Erythroblast (primary cell): ENCODE measurements around the gene CDK18.

Source experiments
- DNase-seq, 2 experiments: peaks; one replicate each; lab custom pipeline; 2025; lab: John Stamatoyannopoulos, UW
- GATA1 ChIP-seq: IDR thresholded peaks from 2 replicates; pipeline ENCODE4 v1.6.1; 2011; ENCODE audit warnings: low read depth, mild to moderate bottlenecking, control low read depth, low read length, moderate library complexity
- POLR2A ChIP-seq: IDR thresholded peaks from 2 replicates; pipeline ENCODE4 v1.6.1; 2011; ENCODE audit warnings: mild to moderate bottlenecking, low read length

The CDK18 gene

GRCh38 chr1:205505791-205506190 lies 1.3 kb downstream of the CDK18 start:
- TF ChIP-seq POLR2A (no peak), GATA1 (no peak)
- no peak for DNase-seq

DNA sequence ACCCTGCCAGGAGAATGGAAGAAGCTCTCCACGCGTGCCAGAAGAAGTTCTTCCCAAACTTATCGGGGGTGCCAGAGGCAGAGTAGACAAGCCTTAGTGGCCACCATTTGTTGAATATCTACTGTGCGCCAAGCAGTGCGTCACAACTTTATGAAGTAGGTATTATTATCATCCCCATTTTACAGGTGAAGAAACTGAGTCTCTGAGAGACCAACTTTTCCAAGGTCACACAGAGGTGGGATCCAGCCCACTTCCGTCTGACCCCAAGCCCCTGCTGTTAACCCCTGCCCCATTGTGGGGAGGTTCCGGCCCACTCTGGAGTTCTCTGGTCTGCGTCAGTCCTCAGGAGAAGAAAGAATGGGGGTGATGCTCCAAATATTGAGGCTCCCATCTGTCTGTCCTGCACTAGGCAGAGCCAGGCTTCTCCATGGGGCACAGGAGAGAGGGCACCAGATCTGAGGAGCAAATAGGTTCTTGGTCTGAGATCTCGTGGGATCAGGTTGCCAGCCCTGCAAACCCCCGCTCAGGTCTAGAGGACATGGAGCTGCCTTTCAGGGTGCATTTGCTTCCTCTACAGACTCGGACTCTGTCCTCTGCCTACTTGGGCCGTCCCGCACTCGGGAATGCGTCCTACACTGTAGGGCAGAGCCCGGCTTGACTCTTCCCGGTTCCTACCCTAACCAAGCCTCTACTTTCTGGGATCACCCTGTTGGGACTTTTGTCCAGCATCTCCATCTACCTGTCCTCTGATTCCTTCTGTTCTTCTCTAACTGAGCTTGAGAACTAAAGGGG lies 2.1 kb downstream of the CDK18 start:
- DNase-seq = no peak
- no peak for TF ChIP-seq POLR2A
- TF ChIP-seq GATA1 = no peak

DNA sequence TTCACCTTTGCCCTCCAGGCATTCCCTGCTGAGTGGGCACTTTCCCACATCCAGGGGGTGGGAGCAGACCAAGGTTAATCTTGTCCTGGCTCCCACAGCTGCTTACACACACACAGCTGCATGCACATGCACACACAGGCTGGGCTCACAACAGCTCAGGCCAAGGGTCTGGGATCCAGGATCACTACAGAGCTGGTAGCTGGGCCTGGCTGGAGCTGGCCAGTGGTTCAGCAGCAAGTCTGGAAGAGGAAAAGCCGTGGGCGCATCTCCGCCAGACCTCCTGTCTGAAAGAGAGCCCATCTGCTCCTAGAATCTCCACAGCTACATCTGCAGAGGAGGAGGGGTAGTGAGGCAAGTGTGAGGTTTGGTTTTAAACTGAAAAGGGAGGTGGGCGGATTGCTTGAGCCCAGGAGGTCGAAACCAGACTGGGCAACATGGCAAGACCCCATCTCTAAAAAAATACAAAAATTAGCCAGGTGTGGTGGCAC lies 3.8 kb downstream of the CDK18 start:
- TF ChIP-seq POLR2A (no peak), GATA1 (no peak)

GRCh38 chr1:205510308-205510950 lies 6.0 kb downstream of the CDK18 start:
- TF ChIP-seq POLR2A = no peak
- TF ChIP-seq GATA1 = no peak

More for the DNA sequence above, 3.8 kb downstream of the CDK18 start:
- no peak for DNase-seq

DNA sequence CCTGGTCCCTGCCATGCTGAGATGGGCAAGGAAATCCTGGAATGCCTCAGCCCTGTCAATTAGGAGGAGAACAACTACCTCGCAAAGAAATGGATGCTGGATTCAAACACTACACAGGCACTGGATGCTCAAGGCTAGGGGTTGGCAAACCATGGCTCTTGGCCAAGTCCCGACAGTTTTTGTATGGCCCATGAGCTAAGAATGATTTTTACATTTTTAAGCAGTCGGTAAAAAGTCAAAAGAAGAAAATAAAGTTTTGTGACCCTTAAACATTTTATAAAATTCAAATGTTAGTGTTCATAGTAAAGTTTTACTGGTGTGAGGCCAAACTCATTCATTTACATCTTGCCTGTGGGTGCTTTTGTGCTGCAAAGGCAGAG lies 6.5 kb downstream of the CDK18 start:
- TF ChIP-seq GATA1 (no peak), POLR2A (no peak)
- DNase-seq = no peak

More at GRCh38 chr1:205510308-205510950, 6.0 kb downstream of the CDK18 start:
- DNase-seq = no peak

DNA sequence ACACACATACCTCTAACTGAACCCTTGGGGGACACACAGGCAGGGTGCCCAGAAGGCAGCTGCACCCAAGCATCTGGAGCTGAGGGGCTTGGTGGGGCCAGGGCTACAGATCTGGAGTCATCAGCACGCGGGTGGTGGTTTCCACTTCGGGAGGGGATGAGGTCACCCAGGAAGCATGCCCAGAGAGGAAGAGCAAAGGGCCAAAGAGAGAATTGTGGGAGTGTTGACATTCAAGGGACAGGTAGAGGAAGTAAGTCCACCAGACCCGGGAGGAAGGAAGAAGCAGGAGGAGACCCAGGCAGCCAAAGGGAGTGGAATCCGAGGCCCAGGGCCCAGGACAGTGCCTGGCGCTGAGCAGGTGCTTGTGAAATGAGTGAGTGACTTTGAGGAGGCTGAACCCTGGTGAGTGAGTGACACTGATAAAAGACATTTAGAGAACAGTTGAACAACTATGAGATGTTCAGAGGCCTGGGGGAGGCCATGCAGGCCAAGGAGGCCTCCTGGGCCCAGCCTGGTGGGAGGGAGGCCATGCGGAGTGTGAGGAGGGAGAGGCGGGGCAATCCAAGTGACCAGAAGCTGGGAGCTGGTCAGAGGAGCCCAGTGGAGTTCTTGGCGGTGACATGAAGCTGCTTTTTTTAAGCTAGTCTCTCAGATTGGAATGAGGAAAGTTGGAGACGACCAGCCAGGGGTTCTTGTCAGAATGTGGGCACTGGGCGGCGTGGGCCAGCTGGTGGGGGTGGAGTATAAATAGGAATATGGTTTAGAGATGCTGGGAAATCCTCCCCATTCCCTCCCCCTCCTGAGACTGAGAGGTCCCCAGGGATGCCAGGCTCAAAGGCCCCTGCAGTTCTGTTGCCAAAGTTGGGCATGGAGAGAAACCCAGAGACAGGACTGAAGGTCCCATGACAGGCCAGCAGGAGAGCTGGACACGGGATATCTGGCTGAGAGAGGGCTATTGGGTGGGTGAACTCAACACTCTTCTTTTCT lies 7.9 kb downstream of the CDK18 start:
- no peak for DNase-seq
- no peak for TF ChIP-seq POLR2A
- no peak for TF ChIP-seq GATA1

- TF ChIP-seq GATA1 (no peak), POLR2A (no peak)
- no peak for DNase-seq
These were observed 9.3 kb downstream of the CDK18 start for GRCh38 chr1:205513774-205514173.

GRCh38 chr1:205514211-205515142 lies 10.0 kb downstream of the CDK18 start:
- no peak for TF ChIP-seq GATA1
- TF ChIP-seq POLR2A = no peak
- DNase-seq = no peak

- no peak for DNase-seq
- TF ChIP-seq POLR2A = no peak
- TF ChIP-seq GATA1 = no peak
These were observed 11.3 kb downstream of the CDK18 start for GRCh38 chr1:205515781-205516253.

DNA sequence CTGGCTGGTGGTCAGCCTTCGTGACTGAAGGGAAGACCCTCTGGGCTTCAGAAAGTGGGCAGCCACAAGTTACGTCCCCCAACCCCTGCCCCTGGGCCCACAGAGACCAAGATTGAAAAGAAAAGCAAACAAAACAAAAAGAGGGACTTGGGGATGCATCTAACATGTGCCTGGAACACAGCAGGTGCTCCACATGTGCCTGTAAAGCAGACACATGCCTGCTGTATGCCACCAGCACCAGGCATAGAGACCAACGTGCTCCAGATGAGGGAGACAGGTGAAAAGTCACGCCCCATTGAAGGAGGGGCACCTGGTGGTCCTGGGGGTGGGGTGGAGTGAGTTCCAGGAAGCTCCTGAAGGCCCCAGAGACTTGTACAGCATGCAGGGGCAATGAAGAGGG lies 11.9 kb downstream of the CDK18 start:
- no peak for TF ChIP-seq POLR2A
- no peak for TF ChIP-seq GATA1
- DNase-seq = no peak

DNA sequence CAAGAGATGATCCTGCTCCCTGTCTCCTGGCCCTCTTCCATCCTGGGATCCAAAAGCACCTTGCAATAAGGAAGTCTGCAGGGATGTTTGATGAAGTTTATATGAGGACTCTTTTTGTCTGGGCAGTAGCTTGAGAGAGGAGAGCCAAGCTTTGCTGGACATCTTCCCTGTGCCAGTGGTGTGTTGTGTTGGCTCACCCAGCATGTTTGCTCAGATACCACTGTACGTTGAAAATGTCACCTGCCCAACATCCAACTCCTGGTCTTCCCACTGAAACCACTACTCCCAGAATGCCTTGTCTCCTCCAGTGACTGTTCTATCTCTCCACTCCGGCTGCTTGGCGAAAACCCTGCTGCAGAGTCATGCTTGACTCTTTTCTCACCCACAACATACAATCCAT lies 12.8 kb downstream of the CDK18 start:
- TF ChIP-seq GATA1 (no peak), POLR2A (no peak)
- DNase-seq = no peak

DNA sequence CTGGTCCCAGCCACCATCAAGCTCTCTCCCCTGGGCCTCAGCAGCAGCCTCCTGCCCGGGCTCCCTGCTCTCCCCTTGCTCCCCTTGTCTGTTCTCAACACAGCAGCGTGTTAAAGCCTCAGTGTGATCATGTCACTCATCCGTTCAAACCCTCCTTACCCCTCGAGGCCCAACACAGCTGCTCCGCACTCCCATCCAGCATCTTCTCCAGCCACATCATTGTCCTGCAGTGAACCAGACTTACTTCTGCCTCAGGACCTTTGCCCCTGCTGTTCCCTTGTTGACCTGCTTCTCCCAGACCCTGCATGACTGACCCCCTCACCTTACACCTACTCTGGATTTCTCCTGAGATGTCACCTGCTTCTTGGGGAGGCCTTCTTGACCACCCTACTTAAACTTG lies 13.3 kb downstream of the CDK18 start:
- TF ChIP-seq GATA1 = no peak
- no peak for TF ChIP-seq POLR2A
- DNase-seq = no peak
